PC-9 (cell line): Measurements from ENCODE around the gene AFF2.

Experiments used
- EZH2 ChIP-seq: fragments of 200-600 bp; sonication (generic); IDR thresholded peaks from 2 replicates; pipeline ENCODE4 v1.8.0; 2017; ENCODE audit warnings: antibody characterized with exemption, low read depth
- TF ChIP-seq, protein P1 (sequence below): fragments of 200-600 bp; sonication (generic); conservative IDR thresholded peaks from 2 replicates; pipeline ENCODE4 v1.6.1; 2017; ENCODE audit warnings: mixed run types, antibody characterized with exemption, mild to moderate bottlenecking, moderate library complexity

DNA sequence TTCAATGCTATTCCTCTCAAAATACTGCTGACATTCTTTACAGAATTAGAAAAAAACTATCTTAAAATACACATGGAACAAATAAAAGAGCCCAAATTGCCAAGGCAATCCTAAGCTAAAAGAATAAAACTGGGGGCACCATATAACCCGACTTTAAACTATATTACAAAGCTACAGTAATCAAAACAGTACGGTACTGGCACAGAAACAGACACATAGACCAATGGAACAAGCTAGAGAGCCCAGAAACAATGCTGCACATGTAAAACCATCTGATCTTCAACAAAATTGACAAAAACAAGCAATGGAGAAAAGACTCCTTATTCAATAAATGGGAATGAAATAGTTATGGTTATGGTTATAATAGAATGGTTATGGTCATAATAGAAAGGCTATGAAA, 522.1 kb downstream of the AFF2 start:
- no peak for TF ChIP-seq EZH2
- TF ChIP-seq, protein P1, sequence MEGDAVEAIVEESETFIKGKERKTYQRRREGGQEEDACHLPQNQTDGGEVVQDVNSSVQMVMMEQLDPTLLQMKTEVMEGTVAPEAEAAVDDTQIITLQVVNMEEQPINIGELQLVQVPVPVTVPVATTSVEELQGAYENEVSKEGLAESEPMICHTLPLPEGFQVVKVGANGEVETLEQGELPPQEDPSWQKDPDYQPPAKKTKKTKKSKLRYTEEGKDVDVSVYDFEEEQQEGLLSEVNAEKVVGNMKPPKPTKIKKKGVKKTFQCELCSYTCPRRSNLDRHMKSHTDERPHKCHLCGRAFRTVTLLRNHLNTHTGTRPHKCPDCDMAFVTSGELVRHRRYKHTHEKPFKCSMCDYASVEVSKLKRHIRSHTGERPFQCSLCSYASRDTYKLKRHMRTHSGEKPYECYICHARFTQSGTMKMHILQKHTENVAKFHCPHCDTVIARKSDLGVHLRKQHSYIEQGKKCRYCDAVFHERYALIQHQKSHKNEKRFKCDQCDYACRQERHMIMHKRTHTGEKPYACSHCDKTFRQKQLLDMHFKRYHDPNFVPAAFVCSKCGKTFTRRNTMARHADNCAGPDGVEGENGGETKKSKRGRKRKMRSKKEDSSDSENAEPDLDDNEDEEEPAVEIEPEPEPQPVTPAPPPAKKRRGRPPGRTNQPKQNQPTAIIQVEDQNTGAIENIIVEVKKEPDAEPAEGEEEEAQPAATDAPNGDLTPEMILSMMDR: no peak
